Aorta (tissue), 5 donors: ENCODE measurements around the gene CHCHD5. TPM values are rescaled to one million over a fixed set of nuclear protein-coding genes. Genes with fewer than 3 reads are reported as not detected.
A peak's percentile ranks its signal among the peaks of the same experiment; 100 is the strongest.

Experiments
- ATAC-seq: fragments of 200-7000 bp; cut with Tn5 transposase; one replicate; pipeline ENCODE4 v1.9.1; 2022; ENCODE audit warnings: moderate library complexity; ENCODE audit not compliant: low FRiP score
- DNase-seq, 2 donors: peaks; one replicate each; pipeline ENCODE4 v3.0.0-alpha.2; 2020
- H3K27ac ChIP-seq, 2 donors: one replicate each; pipeline ENCODE4 v1.5.1; 2013; ENCODE audit warnings: low read length in 2 of 2, mild to moderate bottlenecking in 2 of 2, moderate library complexity in 2 of 2, control low read depth in 1 of 2, inconsistent platforms in 1 of 2, low read depth in 1 of 2
- H3K27me3 ChIP-seq, 2 donors: one replicate each; pipeline ENCODE4 v1.6.1; 2013; ENCODE audit warnings: control low read depth in 1 of 2, low read length in 1 of 2, mild to moderate bottlenecking in 1 of 2, moderate library complexity in 1 of 2; ENCODE audit not compliant: insufficient read depth in 2 of 2, control insufficient read depth in 1 of 2
- H3K36me3 ChIP-seq, 2 donors: one replicate each; pipeline ENCODE4 v1.6.1; 2013; ENCODE audit warnings: control low read depth in 1 of 2, low read length in 1 of 2, mild to moderate bottlenecking in 1 of 2; ENCODE audit not compliant: insufficient read depth in 2 of 2, control insufficient read depth in 1 of 2
- H3K4me1 ChIP-seq, 2 donors: one replicate each; pipeline ENCODE4 v1.6.1; 2013; ENCODE audit warnings: low read length in 2 of 2, control low read depth in 1 of 2, mild to moderate bottlenecking in 1 of 2, moderate library complexity in 1 of 2; ENCODE audit not compliant: insufficient read depth in 2 of 2, control insufficient read depth in 1 of 2
- H3K4me3 ChIP-seq, 2 donors: one replicate each; pipeline ENCODE4 v1.5.1; 2013; ENCODE audit warnings: low read length in 2 of 2, control low read depth in 1 of 2, mild to moderate bottlenecking in 1 of 2
- H3K9me3 ChIP-seq: one replicate; pipeline ENCODE4 v1.6.1; 2013; ENCODE audit warnings: mild to moderate bottlenecking, low read length; ENCODE audit not compliant: control insufficient read depth
- WGBS, 2 donors: extraction: QIAGEN DNeasy Blood & Tissue Kit; methylation state at CpG; one replicate each; pipeline ENCODE4 v1.1.7; 2013; 5-methylcytosine and 5-hydroxymethylcytosine counted together
- intact Hi-C, 2 donors: fragments of 100-400 bp; cut with DNase I; formaldehyde crosslinking; loops; one replicate each; pipeline versions ENCODE4 v1.14.2 to v1.15.0; 2022
- polyA plus RNA-seq, 2 donors: library from polyadenylated mRNA; stranded (reverse); fragments of 200-250 nt; gene quantifications; one replicate each; pipeline ENCODE4 v1.2.3, GENCODE V29; 2013
- total RNA-seq, 2 donors: library from RNA; stranded (reverse); fragmentation: NEBNext Ultra II Directional; extraction: Animal tissue kit (Norgen Biotek cat#: 25700); gene quantifications; one replicate each; pipeline ENCODE4 v1.2.1, GENCODE V29; 2021
- donor health status: healthy with polysubstance abuse.
- donor health status: Bipolar disorder and iron deficiency.
- donor health status: DM: no; HTN: no; CAD: no.
- donor health status: DM: no; HTN: no; CAD: no.
- donor health status: DM: yes; HTN: yes; CAD: no.

CHCHD5 gene
- total and polyA plus RNA-seq, 4 donors = 19.0 to 32.0 (median 23.4) TPM

DNA sequence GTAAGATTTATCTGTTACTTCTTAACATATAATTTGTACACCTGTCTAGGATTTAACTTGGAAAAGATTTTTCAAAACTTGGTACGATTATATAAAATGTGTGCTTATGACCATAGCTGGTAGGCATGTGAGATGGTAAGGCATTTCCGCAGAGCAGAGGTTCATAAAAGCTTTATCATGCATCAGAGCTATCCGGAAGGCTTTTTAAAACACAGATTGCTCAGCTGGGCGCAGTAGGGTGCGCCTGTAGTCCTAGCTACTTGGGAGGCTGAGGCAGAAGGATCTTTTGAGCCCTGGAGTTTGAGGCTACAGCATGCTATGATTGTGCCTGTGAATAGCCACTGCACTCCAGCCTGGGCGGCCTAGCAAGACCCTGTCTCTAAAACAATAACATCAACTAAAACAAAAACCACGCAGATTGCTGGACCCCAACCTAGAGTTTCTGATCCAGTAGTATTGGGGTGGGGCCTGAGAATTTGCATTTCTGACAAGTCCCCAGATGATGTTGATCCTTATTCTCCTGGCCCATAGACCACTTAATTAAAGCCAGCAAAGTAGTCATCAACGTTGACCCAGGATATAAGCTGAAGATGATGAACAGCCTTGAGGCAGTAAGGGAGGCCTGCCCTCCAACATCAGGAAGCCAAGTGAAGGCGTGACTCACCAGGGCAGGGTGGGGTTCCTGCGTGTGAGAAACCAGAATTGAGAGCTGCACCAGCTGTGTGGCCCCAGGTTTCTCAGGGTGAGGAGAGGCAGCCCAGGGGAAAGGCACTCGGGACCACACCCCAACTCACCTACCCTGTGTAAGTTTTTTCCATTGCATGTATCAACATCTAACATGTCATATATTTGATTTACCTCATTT is 39.7 kb downstream of the CHCHD5 start:
- no peak overlapping the region for H3K4me3 ChIP-seq
- H3K4me1 ChIP-seq = no peaks in the 10 kb centered on the region
- no peaks in the 10 kb centered on the region for H3K27me3 ChIP-seq
- ATAC-seq = no peak
- H3K9me3 ChIP-seq = no peaks in the 10 kb centered on the region
- H3K36me3 ChIP-seq = no peaks in the 10 kb centered on the region
- DNase-seq = peak; percentile 67 to 82
- intact Hi-C loops = no loop called here
- H3K27ac ChIP-seq = no peak overlapping the region
- 83 to 86% methylated on average over 11 of the region's 11 CpGs for WGBS, 2 donors

DNA sequence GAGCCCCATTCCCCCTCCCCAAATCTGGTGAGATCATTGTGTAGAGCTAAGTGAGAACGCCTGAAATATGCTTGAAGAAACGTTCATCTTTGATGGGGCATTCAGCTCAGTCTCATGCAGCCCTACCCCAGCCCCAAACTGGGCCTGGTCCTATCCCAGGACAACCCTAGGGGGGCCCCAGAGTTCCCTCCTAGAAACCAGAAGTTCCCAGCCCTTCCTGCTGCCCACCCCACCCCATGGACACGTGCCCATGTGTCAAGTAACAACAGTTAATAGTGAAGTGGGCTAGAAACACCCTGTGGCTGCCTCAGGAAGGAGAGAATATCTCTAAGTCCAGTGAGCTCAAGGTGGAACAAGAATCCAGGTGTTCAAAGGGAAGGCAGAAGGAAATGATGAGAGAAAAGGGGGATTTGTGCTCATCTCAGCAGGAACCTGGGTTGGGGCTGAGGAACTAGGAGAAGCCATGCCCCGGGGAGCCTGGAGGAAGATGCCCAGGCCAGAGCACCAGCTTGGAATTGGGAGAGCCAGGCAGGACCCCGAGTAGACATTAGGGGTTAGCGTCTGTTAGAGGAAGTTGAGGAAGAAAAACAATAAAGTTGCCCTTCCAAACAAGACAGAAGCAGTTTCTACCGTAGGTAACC is 41.2 kb downstream of the CHCHD5 start:
- H3K4me3 ChIP-seq = no peak overlapping the region
- H3K4me1 ChIP-seq = no peaks in the 10 kb centered on the region
- H3K36me3 ChIP-seq = no peaks in the 10 kb centered on the region
- H3K27ac ChIP-seq = no peak overlapping the region
- no peaks in the 10 kb centered on the region for H3K27me3 ChIP-seq
- intact Hi-C loops = loop anchor here in 1 of 2 donors (1.0 to 2.0 kb wide), 3 partner anchors 19 to 101 kb away; partner anchors contain the start of gene SLC20A1
- H3K9me3 ChIP-seq = no peaks in the 10 kb centered on the region
- ATAC-seq (no peak), DNase-seq (no peak)
- 77 to 79% methylated on average over 7 of the region's 7 CpGs for WGBS, 2 donors

DNA sequence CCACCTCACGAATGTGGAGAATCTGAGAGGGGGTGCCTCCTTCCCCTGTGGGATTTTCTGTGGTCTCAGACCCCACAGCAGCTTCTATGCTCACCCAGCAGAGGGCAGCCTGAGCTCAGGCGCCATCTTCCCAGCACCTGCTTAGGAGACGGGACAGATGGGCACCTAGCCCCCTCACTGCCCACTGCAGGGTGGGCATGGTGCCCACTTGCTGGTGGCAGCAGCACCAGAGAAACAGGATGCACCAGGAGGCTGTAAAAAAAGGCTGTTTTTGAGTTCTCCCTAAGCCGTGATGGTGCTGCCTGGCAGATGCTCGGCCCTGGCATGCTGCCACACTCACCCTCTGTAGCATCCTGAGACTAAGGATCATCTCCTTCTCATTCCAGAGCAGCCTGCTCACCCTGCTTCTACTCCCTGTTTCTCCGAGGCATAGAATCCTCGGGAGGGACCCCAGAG is 42.2 kb downstream of the CHCHD5 start:
- H3K4me3 ChIP-seq = no peak overlapping the region
- DNase-seq (peak; percentile 79 to 88), ATAC-seq (peak; percentile 87)
- no peaks in the 10 kb centered on the region for H3K4me1 ChIP-seq
- H3K9me3 ChIP-seq = no peaks in the 10 kb centered on the region
- H3K27ac ChIP-seq = peak overlapping the region in 1 of 2 donors; percentile 91
- WGBS, 2 donors = 8% methylated on average over 7 of the region's 7 CpGs
- H3K27me3 ChIP-seq = no peaks in the 10 kb centered on the region
- no peaks in the 10 kb centered on the region for H3K36me3 ChIP-seq
- intact Hi-C loops = loop anchor here in 1 of 2 donors (1.0 to 2.0 kb wide), 3 partner anchors 18 to 100 kb away; partner anchors contain the start of gene SLC20A1

DNA sequence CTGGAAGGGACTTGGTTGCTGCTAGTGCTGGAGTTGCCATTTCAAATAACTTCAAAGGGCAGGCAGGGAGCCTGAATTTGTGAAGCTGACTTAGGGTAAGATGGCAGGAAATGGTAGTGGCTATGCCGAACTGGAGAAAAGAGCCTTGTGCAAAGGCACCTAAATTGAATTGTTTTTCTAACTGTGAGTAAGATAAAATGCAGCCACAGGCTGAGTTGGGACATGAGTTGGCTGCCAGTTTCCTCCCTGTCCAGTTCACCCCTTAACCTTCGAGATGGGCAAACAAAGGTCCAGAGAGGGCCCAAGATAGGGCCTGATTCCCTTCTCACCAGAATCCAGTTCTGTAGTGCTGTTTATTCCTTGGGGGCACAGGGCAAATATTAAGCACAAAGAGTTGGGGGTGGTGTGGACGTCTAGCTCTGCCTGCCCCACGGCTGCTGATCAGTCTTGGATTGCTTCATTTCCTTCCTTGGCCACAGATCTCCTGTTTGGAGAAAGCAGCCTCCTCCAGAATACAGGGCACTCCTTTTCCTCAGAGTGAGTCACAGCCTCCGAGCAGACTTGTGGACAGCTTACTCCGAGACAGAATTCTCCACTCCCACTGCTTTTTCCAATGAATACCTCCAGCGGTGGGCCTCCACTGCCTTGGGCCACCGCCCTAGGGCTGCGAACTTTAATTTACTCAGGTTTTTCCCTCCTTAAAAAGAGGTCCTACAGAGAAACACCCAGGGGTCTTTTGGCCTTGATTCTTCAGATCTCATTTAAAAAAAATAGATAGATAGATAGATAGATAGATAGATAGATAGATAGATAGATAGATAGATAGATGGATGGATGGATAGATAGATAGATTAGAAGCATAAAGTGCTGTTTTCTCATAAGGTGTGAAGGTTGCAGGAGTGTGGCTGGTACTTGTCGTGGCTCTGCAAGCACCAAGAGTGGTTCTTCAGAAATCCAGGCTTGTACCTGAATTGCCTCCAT is 42.9 kb downstream of the CHCHD5 start:
- intact Hi-C loops = loop anchor here in 1 of 2 donors (2.0 kb wide), 2 partner anchors 17 to 99 kb away; partner anchors contain the start of gene SLC20A1
- ATAC-seq = peak; percentile 93
- WGBS, 2 donors = 23 to 25% methylated on average over 10 of the region's 10 CpGs
- no peaks in the 10 kb centered on the region for H3K27me3 ChIP-seq
- H3K36me3 ChIP-seq = no peaks in the 10 kb centered on the region
- H3K27ac ChIP-seq = peak overlapping the region; percentile 31 to 91
- peak in 1 of 2 donors; percentile 79 for DNase-seq
- no peak overlapping the region for H3K4me3 ChIP-seq
- no peaks in the 10 kb centered on the region for H3K4me1 ChIP-seq
- no peaks in the 10 kb centered on the region for H3K9me3 ChIP-seq

DNA sequence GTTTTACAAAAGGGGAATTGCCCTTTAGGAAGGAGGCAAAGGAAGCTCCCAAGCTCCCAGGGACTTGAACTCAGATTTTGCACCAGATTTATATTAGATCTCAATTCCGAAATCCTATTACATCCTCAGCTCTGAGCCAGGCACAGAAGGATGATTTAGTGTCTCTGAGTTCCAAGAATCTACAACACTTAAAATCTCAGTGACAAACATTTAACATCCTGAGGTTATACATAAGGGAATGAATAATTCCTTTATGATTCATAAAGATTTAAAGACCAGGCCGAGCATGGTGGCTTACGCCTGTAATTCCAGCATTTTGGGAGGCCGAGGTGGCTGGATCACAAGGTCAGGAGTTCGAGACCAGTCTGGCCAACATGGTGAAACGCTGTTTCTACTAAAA is 44.8 kb downstream of the CHCHD5 start:
- DNase-seq = no peak
- intact Hi-C loops = no loop called here
- H3K27me3 ChIP-seq = no peaks in the 10 kb centered on the region
- H3K4me3 ChIP-seq = no peak overlapping the region
- no peaks in the 10 kb centered on the region for H3K36me3 ChIP-seq
- WGBS, 2 donors = 96 to 97% methylated on average over 6 of the region's 6 CpGs
- H3K4me1 ChIP-seq = no peaks in the 10 kb centered on the region
- ATAC-seq = no peak
- no peak overlapping the region for H3K27ac ChIP-seq
- no peaks in the 10 kb centered on the region for H3K9me3 ChIP-seq

DNA sequence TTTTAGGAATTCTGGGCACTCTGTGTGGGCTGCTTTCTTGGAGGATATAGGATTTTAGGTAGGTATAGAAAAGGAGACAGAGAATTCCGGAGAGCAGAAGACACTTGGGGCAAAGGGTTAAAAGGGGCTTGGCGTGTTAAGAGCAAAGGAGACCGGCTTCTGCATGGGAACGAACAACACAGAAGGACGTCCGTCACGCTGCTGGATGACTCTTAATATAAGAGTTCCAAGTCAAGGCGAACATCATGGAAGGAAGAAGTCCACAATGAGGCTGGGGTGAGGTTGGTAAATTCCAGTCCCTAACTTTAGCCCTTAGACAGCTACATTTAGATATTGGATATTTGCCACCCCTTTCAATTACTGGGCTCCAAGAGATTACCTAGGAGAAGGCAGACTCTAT is 45.4 kb downstream of the CHCHD5 start:
- no peaks in the 10 kb centered on the region for H3K27me3 ChIP-seq
- no peaks in the 10 kb centered on the region for H3K9me3 ChIP-seq
- no peak overlapping the region for H3K27ac ChIP-seq
- intact Hi-C loops = no loop called here
- H3K4me3 ChIP-seq = no peak overlapping the region
- 43 to 59% methylated on average over 8 of the region's 8 CpGs for WGBS, 2 donors
- no peaks in the 10 kb centered on the region for H3K4me1 ChIP-seq
- H3K36me3 ChIP-seq = no peaks in the 10 kb centered on the region
- no peak for ATAC-seq
- DNase-seq = no peak

DNA sequence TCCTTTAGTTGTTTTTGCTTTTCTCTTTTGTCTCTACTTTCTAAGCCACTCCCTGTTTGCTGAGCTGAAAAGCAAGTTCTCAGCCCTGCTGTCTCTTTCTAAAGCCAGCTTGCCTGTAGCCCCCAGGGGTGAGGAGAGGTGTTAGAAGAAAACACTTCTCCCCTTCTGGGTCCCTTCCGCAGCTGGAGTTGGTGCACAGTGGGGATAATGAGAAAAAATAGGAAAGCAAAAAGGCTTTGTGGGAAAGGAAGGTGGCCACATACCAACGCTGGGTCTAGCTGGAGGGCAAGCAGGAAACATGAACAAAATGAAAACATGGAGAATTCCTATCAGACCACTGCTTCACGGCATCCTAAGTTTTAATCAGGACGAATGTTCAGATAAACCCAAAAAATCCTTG is 45.9 kb downstream of the CHCHD5 start:
- H3K27me3 ChIP-seq = no peaks in the 10 kb centered on the region
- no peaks in the 10 kb centered on the region for H3K4me1 ChIP-seq
- H3K36me3 ChIP-seq = no peaks in the 10 kb centered on the region
- ATAC-seq (no peak), DNase-seq (no peak)
- no peaks in the 10 kb centered on the region for H3K9me3 ChIP-seq
- 43 to 46% methylated on average over 4 of the region's 4 CpGs for WGBS, 2 donors
- no peak overlapping the region for H3K27ac ChIP-seq
- intact Hi-C loops = no loop called here
- H3K4me3 ChIP-seq = no peak overlapping the region

DNA sequence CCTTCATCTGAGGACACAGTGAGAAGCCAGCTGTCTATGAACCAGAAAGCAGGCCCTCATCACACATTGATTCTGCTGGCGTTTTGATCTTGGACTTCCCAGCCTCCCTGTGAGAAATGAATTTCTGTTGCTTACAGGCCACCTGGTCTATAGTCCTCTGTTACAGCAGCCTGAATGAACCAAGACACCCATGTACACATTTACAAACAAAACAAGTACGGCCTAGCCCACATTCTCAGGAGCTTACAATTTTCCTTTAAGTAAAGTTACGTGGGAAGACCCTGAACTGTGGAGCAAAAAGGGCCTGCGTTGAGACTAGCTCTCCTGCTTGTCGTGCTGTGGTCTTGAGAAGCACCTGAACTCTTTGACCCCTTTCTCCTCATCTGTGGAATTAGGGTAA is 49.3 kb downstream of the CHCHD5 start:
- no peak for ATAC-seq
- WGBS, 2 donors = 86 to 98% methylated on average over 5 of the region's 5 CpGs
- no peaks in the 10 kb centered on the region for H3K4me1 ChIP-seq
- H3K27me3 ChIP-seq = no peaks in the 10 kb centered on the region
- no peak for DNase-seq
- H3K4me3 ChIP-seq = no peak overlapping the region
- H3K27ac ChIP-seq = no peak overlapping the region
- H3K36me3 ChIP-seq = no peaks in the 10 kb centered on the region
- no peaks in the 10 kb centered on the region for H3K9me3 ChIP-seq
- intact Hi-C loops = no loop called here
